MG63 (cell line): Measurements from ENCODE around the gene WDR55. TPM values are rescaled to one million over a fixed set of nuclear protein-coding genes. Genes with fewer than 3 reads are reported as not detected.
A peak's percentile ranks its signal among the peaks of the same experiment; 100 is the strongest.
"Not testable (repeated sequence)": the region's sequence is repeated elsewhere in the genome, so short reads cannot be mapped to it uniquely, and the experiment has no call there.

Experiments
- DNase-seq: peaks from one replicate; pipeline ENCODE4 v3.0.0-alpha.2; 2020
- H3K27me3 ChIP-seq: fragments of 250-450 bp; sonication (Bioruptor Pico); 2 replicates; pipeline ENCODE4 v1.5.1; 2020; ENCODE audit warnings: mild to moderate bottlenecking, moderate library complexity
- H3K36me3 ChIP-seq: fragments of 250-450 bp; sonication (Bioruptor Pico); 2 replicates; pipeline ENCODE4 v1.5.1; 2020; ENCODE audit warnings: mild to moderate bottlenecking, moderate library complexity
- H3K4me3 ChIP-seq: fragments of 250-450 bp; sonication (Bioruptor Pico); 2 replicates; pipeline ENCODE4 v1.5.1; 2020; ENCODE audit warnings: mild to moderate bottlenecking, moderate library complexity
- H3K9me3 ChIP-seq: fragments of 250-450 bp; sonication (Bioruptor Pico); 2 replicates; pipeline ENCODE4 v1.5.1; 2020; ENCODE audit warnings: mild to moderate bottlenecking, moderate library complexity
- total RNA-seq: library from RNA; depleted of rRNA; stranded (reverse); fragments of >200 nt; shearing (Covaris generic); gene quantifications from 2 replicates; pipeline ENCODE4 v1.2.3, GENCODE V29; 2014; ENCODE audit warnings: low replicate concordance; rRNA removed

Gene WDR55, protein sequence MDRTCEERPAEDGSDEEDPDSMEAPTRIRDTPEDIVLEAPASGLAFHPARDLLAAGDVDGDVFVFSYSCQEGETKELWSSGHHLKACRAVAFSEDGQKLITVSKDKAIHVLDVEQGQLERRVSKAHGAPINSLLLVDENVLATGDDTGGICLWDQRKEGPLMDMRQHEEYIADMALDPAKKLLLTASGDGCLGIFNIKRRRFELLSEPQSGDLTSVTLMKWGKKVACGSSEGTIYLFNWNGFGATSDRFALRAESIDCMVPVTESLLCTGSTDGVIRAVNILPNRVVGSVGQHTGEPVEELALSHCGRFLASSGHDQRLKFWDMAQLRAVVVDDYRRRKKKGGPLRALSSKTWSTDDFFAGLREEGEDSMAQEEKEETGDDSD
- total RNA-seq, result 28.8 and 38.9 TPM in 2 replicates

DNA sequence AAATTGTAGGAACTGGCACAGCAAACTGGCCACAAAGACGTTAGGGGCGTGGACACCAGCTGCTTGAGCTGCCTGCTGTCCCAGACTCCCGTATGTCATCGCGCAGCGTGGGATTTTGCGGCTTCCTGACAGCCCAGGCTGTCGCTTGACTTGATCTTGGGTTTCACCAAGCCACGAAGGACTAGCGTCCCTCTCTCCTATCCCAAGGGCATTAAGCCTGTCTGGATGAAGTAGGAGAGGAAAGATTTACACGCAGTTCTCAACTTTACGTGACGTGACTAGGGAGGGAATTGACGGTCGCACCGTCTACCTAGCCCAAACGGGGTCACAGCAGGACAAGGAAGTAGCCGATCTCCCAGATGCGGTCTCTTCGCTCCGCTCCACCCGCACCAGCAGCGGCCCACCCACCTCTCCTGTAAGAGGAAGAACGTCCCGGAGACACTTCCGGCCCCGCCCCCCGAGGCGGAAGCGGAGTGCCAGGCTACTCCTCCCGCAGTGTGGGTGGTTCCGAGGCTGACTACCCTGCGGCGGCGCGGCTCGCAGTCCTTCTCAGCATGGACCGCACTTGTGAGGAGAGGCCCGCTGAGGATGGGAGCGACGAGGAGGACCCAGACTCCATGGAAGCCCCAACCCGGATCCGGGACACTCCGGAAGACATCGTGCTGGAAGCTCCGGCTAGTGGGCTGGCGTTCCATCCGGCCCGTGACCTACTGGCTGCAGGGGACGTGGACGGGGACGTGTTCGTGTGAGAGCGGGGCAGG lies at the start of gene WDR55:
Gene WDR55, plus strand, starts transcription at position 546 of the 761 bp plus-strand sequence. Its CDS starts 9 bp downstream, at position 555.
- Histone ChIP-seq H3K36me3 (peaks cover 74% of the 10 kb centered on the region), H3K4me3 (peak within 1 kb of the TSS; percentile 97), H3K9me3 (no peaks in the 10 kb centered on the region), H3K27me3 (no peaks in the 10 kb centered on the region)
- DNase-seq, result peak; percentile 99

DNA sequence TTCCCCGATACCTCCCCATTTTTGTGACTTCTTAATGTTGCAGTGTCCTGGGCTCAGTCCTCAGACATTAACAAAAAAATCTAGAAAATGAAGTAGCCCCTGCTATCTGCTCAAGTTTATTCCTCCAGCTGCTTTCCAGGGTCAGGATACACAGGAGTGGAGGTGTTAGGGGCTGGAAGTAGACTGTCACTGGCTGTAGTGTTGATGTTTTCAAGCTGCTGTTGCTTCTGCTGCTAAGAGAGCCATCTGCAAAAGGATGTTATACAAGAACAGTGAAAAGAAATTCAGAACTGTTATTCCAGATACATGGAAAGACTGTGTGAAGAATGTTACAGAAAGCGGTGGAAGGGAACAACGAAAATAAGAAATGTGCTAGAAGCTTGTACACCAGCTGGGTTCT lies 42.4 kb upstream of the WDR55 start:
- DNase-seq, result no peak
- Histone ChIP-seq H3K4me3 (no peak overlapping the region), H3K27me3 (peaks cover 7% of the 10 kb centered on the region), H3K9me3 (peaks cover 2% of the 10 kb centered on the region; the same call in 1 of the 2 replicates), H3K36me3 (no peaks in the 10 kb centered on the region)

DNA sequence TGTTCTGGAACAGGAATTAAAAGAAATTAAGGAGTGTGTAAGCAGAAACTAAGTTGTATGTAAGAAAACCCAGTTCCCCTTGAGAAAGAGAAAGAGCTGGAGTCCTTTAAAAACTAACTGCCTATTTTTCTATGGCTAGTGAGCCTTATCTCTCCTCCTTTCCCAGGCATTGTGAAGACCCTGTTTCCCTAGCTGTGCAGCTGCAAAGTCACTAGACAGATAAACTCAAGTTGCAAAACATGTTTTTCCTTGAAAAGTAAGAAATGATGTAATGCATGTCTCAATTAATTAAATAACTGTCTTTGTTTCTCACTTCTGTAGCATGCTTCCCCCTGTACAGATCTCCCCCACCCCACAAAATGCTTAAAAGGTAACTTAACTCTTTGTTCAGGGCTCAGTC lies 41.6 kb upstream of the WDR55 start:
- DNase-seq, H3K9me3 ChIP-seq, H3K36me3 ChIP-seq, H3K4me3 ChIP-seq, H3K27me3 ChIP-seq: not testable (repeated sequence)

DNA sequence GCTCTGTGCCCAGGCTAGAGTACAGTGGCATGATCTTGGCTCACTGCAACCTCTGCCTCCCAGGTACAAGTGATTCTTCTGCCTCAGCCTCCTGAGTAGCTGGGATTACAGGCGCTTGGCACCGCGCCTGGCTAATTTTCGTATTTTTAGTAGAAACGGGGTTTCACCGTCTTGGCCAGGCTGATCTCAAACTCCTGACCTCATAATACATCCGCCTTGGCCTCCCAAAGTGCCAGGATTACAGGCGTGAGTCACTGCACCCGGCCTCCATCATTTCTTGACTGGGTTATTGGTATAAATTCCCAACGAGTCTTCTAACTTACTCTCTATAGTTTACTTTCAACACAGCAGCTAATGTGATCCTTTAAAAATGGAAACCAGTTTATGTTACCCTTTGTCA lies 39.8 kb upstream of the WDR55 start:
- DNase-seq, result peak; percentile 78
- not testable (repeated sequence) for H3K36me3 ChIP-seq, H3K4me3 ChIP-seq, H3K27me3 ChIP-seq
- peaks cover 18% of the 10 kb centered on the region; the same call in 1 of the 2 replicates for H3K9me3 ChIP-seq

DNA sequence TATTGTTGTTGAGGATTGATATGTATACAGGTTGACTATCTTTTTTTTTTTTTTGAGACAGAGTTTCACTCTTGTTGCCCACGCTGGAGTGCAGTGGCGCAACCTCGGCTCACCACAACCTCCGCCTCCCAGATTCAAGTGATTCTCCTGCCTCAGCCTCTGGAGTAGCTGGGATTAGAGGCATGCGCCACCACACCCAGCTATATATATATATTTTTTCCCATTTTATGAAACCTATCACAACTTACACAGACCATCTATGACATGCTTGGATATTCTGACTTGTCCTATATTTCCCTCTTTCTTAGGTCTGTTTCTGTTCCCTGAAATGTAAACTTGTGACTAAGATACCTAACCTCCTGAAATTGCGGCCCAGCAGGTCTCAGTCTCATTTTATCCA lies 36.7 kb upstream of the WDR55 start:
- peaks cover 18% of the 10 kb centered on the region; the same call in 1 of the 2 replicates for H3K9me3 ChIP-seq
- H3K36me3 ChIP-seq, result no peaks in the 10 kb centered on the region
- no peak for DNase-seq
- H3K4me3 ChIP-seq, result no peak overlapping the region
- H3K27me3 ChIP-seq, result no peaks in the 10 kb centered on the region

DNA sequence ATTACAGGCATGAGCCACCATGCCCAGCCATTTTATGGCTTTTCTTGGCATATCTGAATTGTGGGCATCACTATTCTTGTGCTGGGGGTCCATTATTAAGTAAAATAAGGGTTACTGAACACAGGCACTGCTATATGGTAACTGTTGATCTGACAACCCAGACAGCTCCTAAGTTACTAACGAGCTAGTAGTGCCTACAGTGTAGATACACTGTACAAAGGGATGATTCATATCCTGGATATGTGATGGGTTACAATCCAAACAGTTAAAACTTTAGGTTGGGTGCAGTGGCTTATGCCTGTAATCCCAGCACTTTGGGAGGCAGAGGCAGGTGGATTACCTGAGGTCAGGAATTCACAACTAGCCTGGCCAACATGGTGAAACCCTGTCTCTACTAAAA lies 36.0 kb upstream of the WDR55 start:
- H3K4me3 ChIP-seq, result no peak overlapping the region
- H3K9me3 ChIP-seq, result peaks cover 18% of the 10 kb centered on the region; the same call in 1 of the 2 replicates
- no peaks in the 10 kb centered on the region for H3K36me3 ChIP-seq
- H3K27me3 ChIP-seq, result no peaks in the 10 kb centered on the region
- no peak for DNase-seq

DNA sequence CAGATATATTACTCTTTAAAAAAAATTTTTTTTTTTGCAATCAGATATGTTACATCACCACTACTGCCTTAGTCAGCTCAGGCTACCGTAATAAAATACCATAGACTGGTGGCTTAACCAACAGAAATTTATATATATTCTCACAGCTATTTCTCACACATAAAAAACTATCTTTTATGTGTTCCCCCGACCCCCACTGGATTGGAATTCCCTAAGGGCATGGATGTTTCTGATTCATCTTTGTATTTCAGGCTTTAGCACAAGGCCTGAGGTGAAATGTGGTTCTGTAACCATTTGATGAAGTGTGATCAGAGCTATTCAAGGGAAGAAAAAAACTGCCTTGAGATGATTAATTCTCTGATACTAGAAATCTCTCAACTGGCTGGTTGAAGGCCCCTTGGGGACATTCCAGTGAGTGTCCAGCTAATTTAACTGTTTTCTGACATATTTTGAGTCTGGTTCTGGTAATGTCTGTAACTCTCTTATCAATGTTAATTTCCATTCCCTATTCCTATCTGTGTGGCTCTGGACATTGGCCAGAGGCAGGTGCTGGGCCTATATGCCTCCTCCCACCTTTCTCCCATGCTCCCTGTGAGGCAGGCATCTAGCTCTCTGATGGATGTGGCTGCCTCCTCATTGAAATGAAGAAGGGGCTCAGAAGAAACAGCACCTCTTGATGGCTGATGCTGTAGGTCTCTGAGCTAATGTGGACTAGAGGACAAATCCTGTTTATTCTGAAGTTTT lies 34.2 kb upstream of the WDR55 start:
- H3K9me3 ChIP-seq, result peaks cover 18% of the 10 kb centered on the region; the same call in 1 of the 2 replicates
- DNase-seq, result no peak
- no peak overlapping the region for H3K4me3 ChIP-seq
- no peaks in the 10 kb centered on the region for H3K36me3 ChIP-seq
- no peaks in the 10 kb centered on the region for H3K27me3 ChIP-seq

DNA sequence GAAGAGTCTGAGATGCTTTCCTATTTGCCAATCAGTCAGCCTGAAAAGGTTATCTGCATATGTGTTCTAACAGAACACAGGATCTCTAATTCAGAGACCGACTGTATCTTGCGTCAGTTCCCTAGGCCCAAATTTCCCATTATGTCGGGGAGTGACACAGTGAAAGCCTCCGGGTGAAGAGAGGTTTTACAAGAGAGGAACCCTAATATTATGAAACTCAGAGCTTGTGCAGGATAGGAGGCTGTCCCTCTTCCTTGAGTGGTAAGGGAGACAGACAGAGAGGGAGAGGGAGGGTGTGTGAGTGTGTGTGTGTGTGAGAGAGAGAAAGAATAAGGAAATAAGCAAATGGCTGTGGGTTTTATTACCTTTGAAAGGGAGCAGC lies 33.7 kb upstream of the WDR55 start:
- Histone ChIP-seq H3K9me3 (peaks cover 18% of the 10 kb centered on the region; the same call in 1 of the 2 replicates), H3K27me3 (no peaks in the 10 kb centered on the region), H3K4me3 (no peak overlapping the region), H3K36me3 (no peaks in the 10 kb centered on the region)
- DNase-seq, result no peak

DNA sequence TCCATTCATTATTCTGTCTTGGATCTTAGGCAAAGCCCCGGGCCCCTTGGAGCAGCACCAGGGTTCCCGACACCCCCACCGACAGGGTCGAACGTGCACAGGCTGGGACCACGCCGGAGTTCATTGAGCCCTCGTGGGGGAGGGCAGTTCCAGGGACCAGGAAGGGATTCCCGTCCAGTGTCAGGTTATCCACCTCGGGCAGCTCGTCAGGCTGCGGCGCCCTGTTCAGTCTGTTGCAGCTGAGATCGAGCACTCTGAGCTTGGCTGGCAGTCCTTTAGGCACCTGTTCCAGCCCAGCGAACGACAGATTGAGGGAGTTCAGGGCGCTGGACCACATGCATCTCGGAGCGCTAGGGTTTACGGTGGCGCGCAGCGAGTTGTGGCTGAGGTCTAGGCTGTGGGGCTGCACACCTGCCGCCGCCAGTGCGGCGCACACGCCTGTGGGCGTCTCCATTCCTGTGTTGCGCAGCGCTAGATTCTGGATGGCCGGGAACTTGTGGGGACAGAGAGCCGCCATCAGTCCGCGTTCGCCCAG lies 32.8 kb upstream of the WDR55 start:
- Histone ChIP-seq H3K9me3 (peaks cover 18% of the 10 kb centered on the region; the same call in 1 of the 2 replicates), H3K27me3 (no peaks in the 10 kb centered on the region), H3K36me3 (no peaks in the 10 kb centered on the region), H3K4me3 (no peak overlapping the region)
- DNase-seq, result no peak

DNA sequence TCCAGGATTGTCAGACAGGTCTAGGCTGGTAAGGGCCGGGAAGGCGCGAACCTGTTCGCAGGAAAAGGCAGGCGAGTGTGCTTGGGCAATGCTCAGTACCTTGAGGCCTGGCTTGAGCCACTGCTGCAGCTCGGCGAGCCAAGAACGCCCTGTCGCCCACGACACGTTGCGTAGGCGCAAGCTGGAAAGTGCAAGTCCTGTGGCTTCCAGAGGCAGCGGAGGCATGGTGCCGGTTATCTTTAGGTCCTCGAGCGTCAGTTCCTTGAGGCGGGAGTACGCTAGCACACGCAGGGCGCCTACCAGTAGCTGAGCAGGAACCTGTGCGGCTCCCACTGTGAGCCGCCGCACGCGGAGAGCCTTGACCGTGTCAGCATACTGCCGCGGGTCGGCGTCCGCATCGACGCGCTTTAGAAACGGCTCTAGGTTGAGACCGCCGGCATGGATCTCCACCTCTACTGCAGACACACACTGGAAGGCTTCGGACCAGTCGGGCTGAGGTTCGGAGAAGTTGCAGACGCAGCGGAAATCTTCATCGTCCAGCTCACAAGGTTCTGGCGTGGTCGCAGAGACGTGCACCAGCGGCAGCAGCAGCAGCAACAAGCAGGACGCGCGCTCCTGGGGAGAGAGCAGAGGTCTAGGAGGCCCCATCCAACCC lies 32.2 kb upstream of the WDR55 start:
- Histone ChIP-seq H3K9me3 (peaks cover 14% of the 10 kb centered on the region; the same call in 1 of the 2 replicates), H3K4me3 (peak overlapping the region; percentile 28), H3K36me3 (no peaks in the 10 kb centered on the region), H3K27me3 (no peaks in the 10 kb centered on the region)
- no peak for DNase-seq

DNA sequence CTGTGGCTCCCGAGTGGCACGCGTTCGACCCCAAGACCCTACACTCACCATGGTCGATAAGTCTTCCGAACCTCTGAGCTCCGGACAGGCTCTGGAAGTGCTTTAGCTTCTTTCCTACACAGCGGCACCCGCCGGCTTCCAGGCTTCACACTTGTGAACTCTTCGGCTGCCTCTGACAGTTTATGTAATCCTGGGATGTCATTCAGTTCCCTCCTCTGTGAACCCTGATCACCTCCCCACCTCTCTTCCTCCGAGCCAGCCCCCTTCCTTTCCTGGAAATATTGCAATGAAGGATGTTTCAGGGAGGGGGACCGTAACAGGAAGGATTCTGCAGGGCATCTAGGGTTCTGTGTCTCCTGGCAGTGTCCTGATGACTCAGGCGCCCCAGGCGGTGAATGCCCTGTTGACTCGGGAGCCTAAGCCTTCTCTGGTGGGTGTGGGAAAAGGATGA lies 31.7 kb upstream of the WDR55 start, which contains the start of gene CD14:
Gene CD14, minus strand, starts transcription at position 155 of the 451 bp plus-strand sequence. Its CDS starts 104 bp downstream, at position 51.
- H3K36me3 ChIP-seq, result no peaks in the 10 kb centered on the region

DNA sequence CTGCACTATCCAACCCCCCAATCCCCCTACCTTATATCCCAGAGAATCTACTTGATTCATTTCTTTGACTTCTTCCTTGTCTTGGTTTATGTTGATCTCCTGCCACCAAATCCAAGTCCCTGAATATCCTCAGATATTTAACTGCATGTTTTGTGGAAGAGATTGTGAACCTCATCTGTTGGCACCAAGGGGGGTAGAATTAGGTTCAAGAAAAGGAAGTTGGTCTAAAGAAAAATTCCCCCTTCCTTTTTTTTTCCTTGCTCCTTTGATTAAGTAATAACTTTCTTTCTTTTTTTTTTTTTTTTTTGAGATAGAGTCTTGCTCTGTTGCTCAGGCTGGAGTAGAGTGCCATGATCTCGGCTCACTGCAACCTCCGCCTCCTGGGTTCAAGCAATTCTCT lies 31.2 kb upstream of the WDR55 start:
- Histone ChIP-seq H3K27me3 (no peaks in the 10 kb centered on the region), H3K9me3 (peaks cover 6% of the 10 kb centered on the region; the same call in 1 of the 2 replicates), H3K4me3 (no peak overlapping the region), H3K36me3 (no peaks in the 10 kb centered on the region)
- DNase-seq, result no peak

More for the DNA sequence above, 31.7 kb upstream of the WDR55 start, which contains the start of gene CD14:
- DNase-seq, result peak; percentile 96
- Histone ChIP-seq H3K4me3 (peak within 1 kb of the TSS; percentile 28), H3K9me3 (peaks cover 8% of the 10 kb centered on the region; the same call in 1 of the 2 replicates), H3K27me3 (no peaks in the 10 kb centered on the region)

DNA sequence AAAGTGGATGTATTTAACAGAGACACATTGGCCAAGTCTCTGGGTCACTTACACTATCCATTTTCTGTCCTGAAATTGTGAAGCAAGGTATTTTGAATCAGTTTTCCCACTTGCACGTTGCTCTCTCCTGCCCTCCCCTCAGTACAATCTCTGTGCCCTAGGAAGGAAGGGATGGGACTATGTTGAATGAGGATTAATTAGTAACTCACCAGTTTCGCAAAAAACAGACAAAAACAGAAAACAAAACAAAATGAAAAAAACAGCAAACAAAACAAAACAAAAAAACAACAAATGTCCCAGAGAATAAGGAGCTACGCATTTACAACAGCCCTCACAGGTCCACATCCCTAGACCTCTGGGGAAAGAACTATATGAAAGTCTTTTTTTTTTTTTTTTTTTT lies 30.6 kb upstream of the WDR55 start:
- 0 out of 2 replicates have a peak, but pooled peaks cover 4% of the 10 kb centered on the region for H3K9me3 ChIP-seq
- DNase-seq, result no peak
- H3K27me3 ChIP-seq, result no peaks in the 10 kb centered on the region
- H3K36me3 ChIP-seq, result no peaks in the 10 kb centered on the region
- H3K4me3 ChIP-seq, result no peak overlapping the region

DNA sequence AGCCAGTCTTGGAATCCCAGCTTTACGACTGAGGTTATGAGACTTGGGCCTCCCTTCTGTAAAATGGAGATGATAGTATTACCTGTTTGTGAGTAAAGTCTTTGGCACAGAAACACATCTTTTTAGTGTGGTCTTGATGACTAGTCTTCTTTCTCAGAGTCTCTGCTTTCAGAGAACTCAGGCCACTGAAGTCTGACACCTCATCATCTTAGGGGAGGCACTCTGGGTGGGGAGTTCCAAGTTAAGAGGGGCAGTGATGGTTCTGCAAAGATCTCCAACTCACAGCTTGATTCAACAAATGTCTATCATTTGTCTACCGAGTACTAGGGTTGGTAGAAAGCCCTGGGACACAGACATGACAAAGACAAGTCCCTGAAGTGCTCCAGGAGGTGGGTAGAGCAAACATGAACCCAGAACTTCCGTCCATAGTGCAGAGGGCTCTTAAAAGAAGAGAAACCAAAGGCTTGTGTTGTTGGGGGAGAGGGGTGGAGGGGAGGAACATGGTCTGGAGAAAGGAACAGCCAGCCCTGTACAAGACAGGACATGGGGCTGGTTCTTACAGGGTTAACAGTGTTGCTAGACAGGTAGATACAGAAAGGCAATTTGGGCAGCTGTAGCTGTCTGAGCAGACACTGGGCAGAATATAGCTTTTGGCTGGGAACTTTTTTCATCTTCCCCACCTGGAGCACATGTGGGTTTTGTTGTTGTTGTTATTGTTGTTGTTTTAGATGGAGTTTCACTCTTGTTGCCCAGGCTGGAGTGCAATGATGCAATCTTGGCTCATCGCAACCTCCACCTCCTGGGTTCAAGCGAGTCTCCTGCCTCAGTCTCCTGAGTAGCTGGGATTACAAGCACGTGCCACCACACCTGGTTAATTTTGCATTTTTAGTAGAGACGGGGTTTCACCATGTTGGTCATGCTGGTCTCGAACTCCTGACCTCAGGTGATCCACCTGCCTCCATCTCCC lies 29.1 kb upstream of the WDR55 start:
- no peaks in the 10 kb centered on the region for H3K9me3 ChIP-seq
- no peaks in the 10 kb centered on the region for H3K27me3 ChIP-seq
- no peak for DNase-seq
- no peak overlapping the region for H3K4me3 ChIP-seq
- H3K36me3 ChIP-seq, result peaks cover 1% of the 10 kb centered on the region
